ENCODE data around the gene CEP152. TPM values are rescaled to one million over a fixed set of nuclear protein-coding genes. Genes with fewer than 3 reads are reported as not detected.

The CEP152 gene
- total RNA-seq, 2 experiments from 2014 or later = 23.2 to 23.9 TPM

DNA sequence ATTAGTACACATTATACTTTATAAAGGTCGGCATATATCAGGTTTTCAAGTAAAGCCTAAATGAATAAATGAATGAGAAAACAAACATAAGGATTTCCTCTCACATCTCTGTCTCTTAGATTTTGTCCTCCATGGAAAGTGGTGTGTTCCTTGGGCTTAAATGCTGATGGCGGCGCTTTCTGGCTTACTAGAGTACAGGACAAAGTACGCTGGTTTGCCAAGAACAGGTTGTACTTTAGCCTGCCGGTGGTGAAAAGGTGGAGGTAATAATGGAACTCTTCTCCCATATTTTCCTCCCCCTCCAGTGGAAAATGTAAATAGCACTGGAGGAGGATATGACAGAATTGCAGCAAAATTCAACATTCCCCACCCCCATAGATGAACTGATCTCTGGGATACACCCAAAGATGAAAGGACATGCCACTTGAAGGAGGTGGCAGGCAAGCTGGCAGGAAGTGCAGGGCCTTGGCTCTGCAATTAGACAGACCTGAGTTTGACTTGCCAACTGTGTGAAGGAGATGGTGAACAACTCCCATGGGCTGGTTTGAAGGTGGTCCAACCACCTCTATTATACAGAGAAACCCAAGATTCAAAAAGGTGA lies 29.3 kb downstream of the CEP152 start:
- ChIA-PET POLR2A (no interaction called here), CTCF (no interaction called here)

GRCh38 chr15:48781017-48781416 lies 29.9 kb downstream of the CEP152 start:
- ChIA-PET POLR2A (no interaction called here), CTCF (no interaction called here)

DNA sequence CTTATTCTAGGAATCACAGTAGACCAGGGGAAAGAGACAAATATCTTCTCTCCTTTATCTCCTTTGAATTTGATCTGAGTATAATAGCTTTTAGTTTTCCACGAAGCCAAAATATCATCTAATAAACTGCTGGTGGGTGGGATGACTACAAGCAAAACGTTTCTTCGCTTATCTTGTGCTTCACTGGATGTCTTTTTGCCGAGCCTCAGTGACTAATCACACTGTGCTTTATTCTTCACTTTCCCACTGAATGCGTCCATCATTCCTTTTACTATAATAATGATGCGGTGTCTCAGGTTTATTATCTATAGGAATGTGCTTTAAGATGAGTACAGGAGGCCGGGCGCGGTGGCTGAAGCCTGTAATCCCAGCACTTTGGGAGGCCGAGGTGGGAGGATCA lies 32.5 kb downstream of the CEP152 start:
- POLR2A ChIA-PET = no interaction called here
- CTCF ChIA-PET = no interaction called here

DNA sequence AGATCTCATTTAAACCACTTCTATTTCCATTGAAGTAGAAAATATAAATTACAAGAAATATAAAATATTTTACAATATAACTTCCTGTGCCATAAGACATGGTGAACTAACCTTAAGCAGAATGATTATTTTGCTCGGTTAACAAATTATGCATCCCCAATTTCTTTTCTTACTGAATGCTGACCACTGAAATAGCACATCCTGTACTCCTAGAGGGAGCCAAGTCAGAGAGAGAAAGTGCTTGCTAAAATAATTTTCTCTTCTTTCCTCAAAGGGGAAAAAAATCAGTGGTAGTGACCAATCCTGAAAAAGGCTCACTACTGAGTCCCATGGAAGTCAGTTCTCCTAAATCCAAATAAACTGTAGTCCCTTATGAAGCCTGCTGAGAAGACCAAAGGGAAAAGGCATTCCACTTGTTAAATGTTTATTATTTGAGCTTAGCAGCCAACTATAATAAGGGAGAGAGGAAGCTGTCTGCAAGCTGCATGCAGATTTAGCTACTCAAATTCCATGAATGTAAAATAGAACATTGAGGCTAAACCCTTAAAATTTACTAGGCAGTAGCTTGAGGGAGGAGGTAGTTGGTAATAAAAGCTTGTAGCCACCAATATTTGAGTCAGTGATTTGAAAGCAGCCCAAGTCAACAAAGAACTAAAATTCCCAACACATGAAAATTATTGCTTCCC lies 33.1 kb downstream of the CEP152 start:
- POLR2A ChIA-PET = no interaction called here
- CTCF ChIA-PET = no interaction called here

DNA sequence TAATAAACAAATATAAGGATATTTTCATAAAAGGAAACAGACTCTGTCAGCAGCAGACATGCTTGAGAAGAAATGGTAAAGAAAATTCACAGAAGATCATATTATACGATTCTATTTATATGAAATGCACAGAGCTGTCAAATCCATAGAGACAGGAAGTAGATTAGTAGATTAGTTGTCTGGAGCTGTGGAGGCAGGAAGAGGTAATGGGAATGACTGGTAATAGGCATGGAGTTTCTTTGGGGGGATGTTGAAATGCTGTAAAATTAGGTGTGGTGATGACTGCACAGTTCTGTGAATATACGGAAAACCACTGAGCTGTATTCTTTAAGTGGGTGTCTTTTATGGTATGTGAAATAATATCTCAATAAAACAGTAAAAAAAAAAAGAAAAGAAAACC lies 35.3 kb downstream of the CEP152 start:
- CTCF ChIA-PET = no interaction called here
- POLR2A ChIA-PET = no interaction called here

DNA sequence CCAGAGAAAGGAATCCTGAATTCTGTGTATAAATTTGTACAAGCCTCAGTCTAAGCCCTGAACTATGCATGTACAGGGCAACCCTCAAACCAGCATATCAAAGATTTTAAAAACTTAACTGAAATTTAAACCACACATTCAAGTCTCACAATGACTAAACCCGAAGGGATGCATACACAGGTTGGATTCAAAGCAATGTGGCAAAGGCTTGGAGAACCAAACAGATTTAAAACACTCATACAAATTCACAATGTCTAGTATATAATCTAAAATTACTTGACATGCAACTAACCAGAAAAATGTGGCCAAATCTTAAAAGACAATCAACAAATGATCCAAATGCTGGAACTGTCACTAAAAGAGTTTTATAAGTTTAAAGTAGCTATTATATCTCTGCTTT lies 36.4 kb downstream of the CEP152 start:
- ChIA-PET CTCF (no interaction called here), POLR2A (no interaction called here)

DNA sequence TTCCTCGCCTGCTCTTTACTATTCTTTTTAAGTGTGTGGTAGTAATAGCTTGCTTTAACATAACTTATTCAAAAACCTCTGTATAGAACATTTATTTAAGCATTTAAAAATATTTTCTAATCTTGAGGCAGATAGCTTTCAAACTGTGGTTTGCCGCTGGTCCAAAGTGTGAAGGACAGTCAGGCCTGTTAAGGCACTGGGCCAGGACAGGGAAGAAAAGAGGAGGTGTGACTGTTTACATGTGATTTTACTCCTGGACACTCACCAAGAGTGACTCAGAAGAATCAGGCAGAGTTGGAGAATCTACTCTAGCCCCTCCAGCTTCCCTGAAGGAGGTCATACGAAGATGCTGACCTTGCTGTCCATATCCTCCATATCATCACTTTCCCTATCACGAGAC lies 44.7 kb downstream of the CEP152 start:
- ChIA-PET CTCF (no interaction called here), POLR2A (no interaction called here)

DNA sequence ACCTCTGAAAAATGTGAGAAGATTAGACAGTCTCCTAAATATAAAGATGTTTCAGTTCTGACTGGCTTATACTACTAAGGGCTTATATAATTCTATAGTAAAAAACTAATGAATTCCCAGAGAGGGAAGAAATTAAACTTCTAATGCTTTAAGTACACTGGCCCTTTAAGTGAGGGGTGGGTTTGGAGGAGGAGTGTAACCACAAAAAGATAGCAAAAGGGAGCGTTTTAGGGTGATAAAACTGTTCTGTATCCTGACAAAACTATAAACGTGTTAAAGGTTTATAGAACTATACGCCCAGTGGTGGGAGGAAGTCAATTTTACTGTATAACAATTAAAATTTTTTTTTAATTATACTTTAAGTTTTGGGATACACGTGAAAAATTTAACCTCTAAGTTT lies 45.8 kb downstream of the CEP152 start:
- CTCF ChIA-PET = no interaction called here
- POLR2A ChIA-PET = no interaction called here

DNA sequence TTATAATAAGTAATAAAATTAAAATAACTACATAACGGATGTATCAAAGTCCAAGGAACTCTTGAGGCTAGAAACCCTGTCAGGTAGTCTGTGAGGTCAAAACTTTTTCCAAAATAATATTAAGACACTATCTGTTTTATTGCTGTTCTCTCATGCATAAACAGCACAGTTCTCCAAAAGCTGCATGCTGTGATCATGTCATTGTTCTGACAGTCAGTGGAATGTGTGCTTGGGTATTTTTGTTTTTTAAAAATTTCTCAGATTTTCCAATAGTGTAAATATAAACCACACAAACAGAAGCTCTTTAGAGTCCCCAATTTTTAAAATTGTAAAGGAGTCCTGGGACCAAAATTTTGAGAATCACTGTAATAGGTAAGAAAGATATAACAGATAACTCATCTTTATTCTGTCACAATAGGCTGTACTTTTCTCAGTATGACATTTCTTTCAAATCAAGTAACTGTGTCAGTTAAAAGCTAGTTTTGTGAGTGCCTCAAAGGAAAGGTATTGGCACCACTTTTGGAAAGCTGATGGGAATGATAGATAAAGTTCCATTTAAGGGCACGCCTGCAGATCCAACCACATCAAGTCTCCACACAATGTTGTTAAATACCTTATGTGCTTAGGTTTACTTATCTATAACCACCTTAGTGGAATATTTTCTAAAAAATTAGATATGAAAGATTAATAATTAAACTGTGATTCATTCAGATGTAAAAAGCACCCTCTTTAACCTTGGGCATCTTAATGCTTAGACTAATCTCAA lies 49.3 kb downstream of the CEP152 start:
- ChIA-PET POLR2A (no interaction called here), CTCF (no interaction called here)

- POLR2A ChIA-PET = no interaction called here
Observed at GRCh38 chr15:48759921-48760320, 50.9 kb downstream of the CEP152 start.

DNA sequence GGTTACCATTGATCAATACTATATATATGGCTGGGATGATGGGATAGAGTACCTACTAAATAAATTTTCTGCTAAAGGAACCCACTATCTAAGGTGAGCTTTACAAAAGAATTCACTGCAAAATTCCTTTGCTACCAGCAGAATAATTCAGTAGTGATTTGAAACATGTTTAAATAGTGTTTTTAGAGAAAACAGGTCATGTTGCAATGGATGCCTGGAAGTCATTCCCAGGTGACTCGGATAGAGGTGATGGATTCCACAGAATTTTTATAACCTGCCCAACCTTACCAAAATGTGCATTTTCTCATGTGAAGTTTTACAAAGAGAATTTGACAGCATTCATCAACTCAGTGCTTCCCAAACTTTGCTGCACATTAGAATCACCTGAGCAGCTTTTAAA lies 53.2 kb downstream of the CEP152 start:
- ChIA-PET POLR2A (no interaction called here), CTCF (no interaction called here)

More at GRCh38 chr15:48759921-48760320, 50.9 kb downstream of the CEP152 start:
- CTCF ChIA-PET = no interaction called here

- CTCF ChIA-PET = no interaction called here
- POLR2A ChIA-PET = no interaction called here
Observed at GRCh38 chr15:48754011-48754410, 56.9 kb downstream of the CEP152 start.

DNA sequence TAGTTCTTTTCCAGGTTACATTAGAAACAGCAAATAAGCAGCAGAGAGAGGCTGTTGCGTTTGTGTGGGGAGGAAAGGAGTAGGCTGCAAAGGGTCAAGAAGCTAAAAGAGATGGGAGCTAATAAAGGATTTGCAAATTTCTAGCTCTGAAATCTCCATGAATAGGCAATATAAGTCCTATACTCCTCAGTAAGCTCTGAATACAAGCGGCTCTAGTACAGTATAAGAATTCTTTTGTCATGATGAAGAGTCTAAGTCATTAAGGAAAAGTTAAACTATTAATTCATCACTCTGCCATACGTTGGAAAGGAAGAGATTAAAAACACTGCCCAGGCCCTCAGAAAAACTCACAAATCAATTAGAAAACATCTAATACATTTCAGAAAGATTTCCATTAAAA lies 59.3 kb downstream of the CEP152 start:
- ChIA-PET CTCF (no interaction called here), POLR2A (no interaction called here)

DNA sequence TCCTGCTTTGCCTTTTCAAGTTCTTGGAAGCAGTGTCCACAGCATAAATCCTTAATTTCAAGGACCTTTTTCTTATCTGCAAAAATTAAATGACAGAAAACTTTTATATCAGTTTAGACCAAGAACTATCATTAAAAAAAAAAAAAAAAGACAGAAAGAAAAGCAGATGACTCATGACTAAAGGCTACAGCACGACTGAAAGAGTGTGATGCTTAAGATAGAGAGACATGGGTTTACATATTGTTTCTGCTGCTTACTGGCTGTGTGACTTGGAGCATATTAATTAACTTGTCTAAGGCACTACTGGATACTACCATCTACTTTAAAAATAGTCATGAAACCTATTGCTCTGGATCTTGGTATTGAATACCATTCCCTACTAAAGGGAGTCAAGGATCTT lies 62.3 kb downstream of the CEP152 start:
- ChIA-PET CTCF (no interaction called here), POLR2A (no interaction called here)

- POLR2A ChIA-PET = no interaction called here
- CTCF ChIA-PET = interaction anchor here (0.7 kb wide), 1 partner anchor 69 kb away, joined by 3 read pairs; no protein-coding TSS in a partner anchor
Observed at GRCh38 chr15:48733615-48734014, 77.3 kb downstream of the CEP152 start.

GRCh38 chr15:48730506-48730905 lies 80.4 kb downstream of the CEP152 start:
- ChIA-PET POLR2A (no interaction called here), CTCF (no interaction called here)

- CTCF ChIA-PET = no interaction called here
- POLR2A ChIA-PET = no interaction called here
Observed at GRCh38 chr15:48723969-48724368, 86.9 kb downstream of the CEP152 start.

DNA sequence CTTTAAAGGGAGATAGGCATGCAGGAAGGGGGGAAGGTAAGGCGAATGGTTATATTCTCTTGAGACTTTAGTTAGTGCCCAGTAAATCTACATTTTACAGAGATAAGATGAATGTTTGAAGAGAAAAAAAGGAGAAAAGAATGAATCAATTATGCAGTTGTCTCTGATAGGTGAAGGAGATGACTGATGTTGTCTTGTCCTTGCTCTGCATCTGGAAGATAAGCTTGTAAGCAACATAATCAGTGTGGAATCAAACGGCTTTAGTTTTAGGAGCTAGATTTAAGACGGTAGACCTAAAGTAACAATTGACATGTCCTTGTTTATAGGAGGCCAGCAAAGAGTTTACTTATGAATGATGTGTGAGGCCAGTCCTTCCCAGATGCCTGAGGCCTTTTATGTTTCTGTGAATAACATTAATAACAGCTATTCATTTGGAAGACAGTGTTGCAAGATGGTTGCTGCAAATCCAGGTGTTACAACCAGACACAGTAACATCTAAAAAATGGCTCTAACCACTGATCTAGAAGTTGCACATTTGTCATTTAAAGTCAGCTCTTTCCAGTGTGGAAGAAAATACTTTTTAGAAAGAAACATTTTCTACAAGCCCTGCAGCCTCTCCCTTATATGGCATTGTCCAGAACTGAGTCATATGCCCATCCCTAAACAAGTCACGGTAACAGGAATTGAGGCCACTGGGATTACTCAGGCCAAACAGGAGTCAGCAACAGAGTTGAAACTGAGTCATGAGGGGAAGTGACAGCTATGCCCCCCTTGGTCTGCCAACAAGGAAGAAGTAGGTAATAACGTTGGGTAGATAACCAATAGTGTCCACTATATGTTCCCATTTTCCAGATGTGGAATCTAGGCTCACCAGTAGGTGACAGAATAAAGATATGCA lies 87.9 kb downstream of the CEP152 start:
- ChIA-PET POLR2A (no interaction called here), CTCF (no interaction called here)

DNA sequence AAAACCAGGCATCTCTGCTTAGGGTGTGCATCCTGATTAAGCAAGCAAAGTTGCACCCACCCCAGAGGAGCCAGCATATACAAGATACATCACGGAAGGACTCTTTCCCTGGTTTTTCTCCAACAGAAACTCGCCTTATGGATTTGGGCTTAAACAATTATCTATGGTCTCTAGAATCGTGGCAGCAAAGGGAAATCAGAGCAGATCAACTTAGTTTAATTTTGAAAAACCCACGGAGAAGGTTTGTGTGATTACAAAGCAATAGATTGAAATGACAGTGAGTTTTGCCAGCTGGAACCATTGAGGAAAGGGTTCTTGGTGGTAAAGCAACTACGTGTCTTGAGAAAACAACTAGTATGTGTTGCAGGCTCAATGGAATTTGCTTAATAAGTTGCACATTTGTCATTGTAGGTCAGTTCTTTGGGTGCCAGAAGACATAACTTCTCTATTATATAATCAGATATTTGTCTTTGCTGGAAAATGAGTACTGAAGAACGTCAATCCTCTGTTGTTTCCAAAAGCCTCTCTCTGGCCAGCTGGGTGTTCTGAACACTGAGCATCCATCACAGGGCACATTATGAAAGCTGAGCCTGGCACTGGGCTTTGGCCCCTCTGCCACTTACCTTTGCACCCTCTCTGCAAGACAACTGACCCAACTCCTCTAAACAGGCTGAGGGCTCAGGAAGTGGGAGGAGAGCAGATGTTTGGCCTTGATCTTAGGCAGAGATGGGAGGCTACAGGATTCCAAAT lies 89.6 kb downstream of the CEP152 start:
- POLR2A ChIA-PET = no interaction called here
- CTCF ChIA-PET = no interaction called here

DNA sequence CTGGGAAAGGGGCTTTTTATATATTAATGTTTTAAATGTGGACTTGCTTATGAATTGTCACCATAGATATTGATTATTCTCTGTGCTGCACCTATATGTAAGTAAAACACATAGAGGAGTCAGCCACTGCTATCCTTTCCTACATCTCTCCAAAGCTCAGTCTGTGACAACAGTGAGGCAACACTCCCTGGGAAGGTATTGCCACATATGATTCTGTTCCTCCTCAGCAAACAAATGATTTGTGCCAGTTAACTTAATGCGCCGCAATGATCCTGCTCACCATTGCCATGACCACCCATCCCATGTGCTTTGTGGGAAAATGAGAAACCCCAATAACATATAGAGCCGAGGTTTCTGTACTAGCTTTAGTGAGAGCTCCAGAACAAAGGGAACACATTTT lies 90.2 kb downstream of the CEP152 start:
- ChIA-PET CTCF (no interaction called here), POLR2A (no interaction called here)

All from activated CD8-positive, alpha-beta memory T cell treated with anti-CD3 and anti-CD28 coated beads for 36 hours (primary cell).